Neural progenitor cell (in vitro differentiated cells): ENCODE data around the gene FMNL2.

Experiments used
- EZH2 ChIP-seq: fragments of 200-600 bp; sonication (generic); IDR thresholded peaks from 2 replicates; pipeline ENCODE4 v1.6.1; 2017; ENCODE audit warnings: antibody characterized with exemption, mild to moderate bottlenecking, moderate library complexity
- TF ChIP-seq, protein P1 (sequence below): fragments of 200-600 bp; sonication (generic); IDR thresholded peaks from 2 replicates; pipeline ENCODE4 v1.5.1; 2017; ENCODE audit warnings: antibody characterized with exemption, mild to moderate bottlenecking

DNA sequence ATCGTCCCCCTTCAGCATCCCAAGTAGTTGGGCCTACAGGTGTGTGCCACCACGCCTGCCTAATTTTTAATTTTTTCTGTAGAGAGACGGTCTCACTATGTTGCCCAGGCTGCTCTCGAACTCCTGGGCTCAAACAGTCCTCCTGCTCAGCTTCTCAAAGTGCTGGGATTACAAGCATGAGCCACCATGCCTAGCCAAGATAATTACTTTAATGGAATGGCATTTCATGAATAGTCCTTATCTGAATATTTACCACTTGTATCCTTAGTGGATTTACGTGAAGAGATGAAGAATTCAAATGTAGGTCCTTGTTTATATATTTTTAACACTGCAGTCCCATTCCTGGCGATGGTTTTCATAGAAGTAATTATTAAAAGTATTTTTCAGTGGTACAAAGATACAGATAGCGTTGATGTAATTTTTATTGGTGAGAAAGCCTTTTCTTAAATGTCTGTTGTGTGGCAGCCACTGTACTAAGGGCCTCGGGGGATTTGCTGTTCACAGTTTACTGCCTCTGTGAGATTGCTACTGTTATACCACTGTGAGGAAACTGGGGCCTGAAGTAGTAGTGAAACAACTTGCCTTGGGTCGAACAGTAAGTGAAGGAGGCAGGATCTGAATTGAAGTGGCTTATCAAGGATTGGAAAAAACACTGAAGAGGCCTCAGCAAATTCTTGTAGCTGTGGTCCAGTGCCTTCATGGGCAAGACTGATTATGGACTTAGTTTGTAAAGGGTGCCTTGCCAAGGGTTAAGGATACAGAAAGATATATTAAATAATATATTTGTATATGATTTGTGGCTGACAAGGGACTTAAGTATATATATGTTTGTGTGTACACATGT lies 231.1 kb downstream of the FMNL2 start:
- TF ChIP-seq, protein P1, sequence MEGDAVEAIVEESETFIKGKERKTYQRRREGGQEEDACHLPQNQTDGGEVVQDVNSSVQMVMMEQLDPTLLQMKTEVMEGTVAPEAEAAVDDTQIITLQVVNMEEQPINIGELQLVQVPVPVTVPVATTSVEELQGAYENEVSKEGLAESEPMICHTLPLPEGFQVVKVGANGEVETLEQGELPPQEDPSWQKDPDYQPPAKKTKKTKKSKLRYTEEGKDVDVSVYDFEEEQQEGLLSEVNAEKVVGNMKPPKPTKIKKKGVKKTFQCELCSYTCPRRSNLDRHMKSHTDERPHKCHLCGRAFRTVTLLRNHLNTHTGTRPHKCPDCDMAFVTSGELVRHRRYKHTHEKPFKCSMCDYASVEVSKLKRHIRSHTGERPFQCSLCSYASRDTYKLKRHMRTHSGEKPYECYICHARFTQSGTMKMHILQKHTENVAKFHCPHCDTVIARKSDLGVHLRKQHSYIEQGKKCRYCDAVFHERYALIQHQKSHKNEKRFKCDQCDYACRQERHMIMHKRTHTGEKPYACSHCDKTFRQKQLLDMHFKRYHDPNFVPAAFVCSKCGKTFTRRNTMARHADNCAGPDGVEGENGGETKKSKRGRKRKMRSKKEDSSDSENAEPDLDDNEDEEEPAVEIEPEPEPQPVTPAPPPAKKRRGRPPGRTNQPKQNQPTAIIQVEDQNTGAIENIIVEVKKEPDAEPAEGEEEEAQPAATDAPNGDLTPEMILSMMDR: no peak
- TF ChIP-seq EZH2: no peak
